T-helper 2 cell treated with Interferon-gamma antibody and Interleukin-4, amounts not matched to agents 5 μg/mL and 100 μg/mL, for 36 hours (primary cell): ENCODE results near the gene PIGBOS1.
"Not testable (repeated sequence)": the region's sequence is repeated elsewhere in the genome, so short reads cannot be mapped to it uniquely, and the experiment has no call there.

Source experiments
- DNase-seq: peaks from one replicate; pipeline ENCODE4 v3.0.0; 2021; ENCODE audit warnings: low spot score
- H3K27ac Mint-ChIP-seq: one replicate; pipeline ENCODE4 v1.8.0; 2021; ENCODE audit warnings: mild to moderate bottlenecking, mixed read lengths
- H3K27me3 Mint-ChIP-seq: one replicate; pipeline ENCODE4 v1.8.0; 2021; ENCODE audit warnings: low read depth, mixed read lengths
- H3K36me3 Mint-ChIP-seq: one replicate; pipeline ENCODE4 v1.8.0; 2021; ENCODE audit warnings: low read depth, mixed read lengths
- H3K4me1 Mint-ChIP-seq: one replicate; pipeline ENCODE4 v1.8.0; 2021; ENCODE audit warnings: low read depth, mixed read lengths
- H3K4me3 Mint-ChIP-seq: one replicate; pipeline ENCODE4 v1.8.0; 2022; ENCODE audit warnings: mild to moderate bottlenecking, moderate library complexity, mixed read lengths
- H3K9me3 Mint-ChIP-seq: one replicate; pipeline ENCODE4 v1.8.0; 2021; ENCODE audit warnings: mixed read lengths

The PIGBOS1 gene

GRCh38 chr15:55334997-55335396 lies 16.1 kb upstream of the PIGBOS1 start:
- Mint-ChIP-seq H3K4me1 (no peaks in the 10 kb centered on the region), H3K27me3 (no peaks in the 10 kb centered on the region), H3K4me3 (no peak overlapping the region), H3K36me3 (peaks cover 48% of the 10 kb centered on the region), H3K27ac (no peak overlapping the region), H3K9me3 (no peaks in the 10 kb centered on the region)
- no peak for DNase-seq

GRCh38 chr15:55334371-55334770 lies 15.4 kb upstream of the PIGBOS1 start:
- Mint-ChIP-seq H3K27me3 (no peaks in the 10 kb centered on the region), H3K4me3 (no peak overlapping the region), H3K9me3 (no peaks in the 10 kb centered on the region), H3K27ac (no peak overlapping the region), H3K4me1 (no peaks in the 10 kb centered on the region), H3K36me3 (peaks cover 44% of the 10 kb centered on the region)
- no peak for DNase-seq

DNA sequence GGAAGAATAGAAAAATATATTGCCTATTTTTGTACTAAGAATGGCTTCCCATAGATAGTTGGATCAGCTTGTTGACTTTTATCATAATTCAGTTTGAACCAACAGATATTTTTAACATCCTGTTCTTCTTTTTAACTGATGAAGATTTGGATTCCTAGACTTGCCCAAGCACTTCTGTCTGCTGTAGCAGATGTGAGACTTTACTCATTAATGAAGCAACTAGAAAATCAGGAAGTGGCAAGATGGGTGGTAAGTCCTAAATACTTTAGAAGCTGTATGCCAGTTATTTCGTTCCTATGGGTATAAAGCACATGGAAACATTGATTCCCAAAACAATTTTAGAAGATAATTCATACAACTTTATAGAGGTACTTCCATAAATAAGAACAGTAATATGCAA lies 8.5 kb upstream of the PIGBOS1 start:
- DNase-seq = no peak
- Mint-ChIP-seq H3K4me3 (no peak overlapping the region), H3K9me3 (no peaks in the 10 kb centered on the region), H3K36me3 (peaks cover 33% of the 10 kb centered on the region), H3K4me1 (peaks cover 8% of the 10 kb centered on the region), H3K27me3 (no peaks in the 10 kb centered on the region), H3K27ac (no peak overlapping the region)

DNA sequence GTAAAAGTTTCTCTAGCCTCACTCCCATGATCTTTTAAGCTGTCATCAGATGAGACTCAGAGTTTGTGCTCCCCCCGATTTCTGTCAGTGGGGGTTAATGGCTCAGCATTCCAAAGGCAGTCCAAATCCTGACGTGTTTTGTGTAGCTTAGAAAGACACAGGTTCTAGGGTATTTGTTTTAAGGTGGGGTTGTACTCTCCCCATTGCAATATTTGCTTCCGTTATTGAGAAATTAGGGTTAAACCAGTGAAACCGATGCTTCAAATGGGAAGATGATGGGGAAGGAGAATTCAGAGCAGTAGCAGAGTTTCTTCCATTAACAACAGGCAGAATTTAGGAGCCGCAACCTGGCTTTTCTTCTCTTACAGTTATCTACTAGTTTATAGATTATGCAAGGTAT lies 3.5 kb upstream of the PIGBOS1 start:
- Mint-ChIP-seq H3K4me3 (peak overlapping the region; percentile 2), H3K27me3 (no peaks in the 10 kb centered on the region), H3K36me3 (peaks cover 28% of the 10 kb centered on the region), H3K4me1 (peaks cover 29% of the 10 kb centered on the region), H3K27ac (no peak overlapping the region), H3K9me3 (no peaks in the 10 kb centered on the region)
- DNase-seq = no peak

DNA sequence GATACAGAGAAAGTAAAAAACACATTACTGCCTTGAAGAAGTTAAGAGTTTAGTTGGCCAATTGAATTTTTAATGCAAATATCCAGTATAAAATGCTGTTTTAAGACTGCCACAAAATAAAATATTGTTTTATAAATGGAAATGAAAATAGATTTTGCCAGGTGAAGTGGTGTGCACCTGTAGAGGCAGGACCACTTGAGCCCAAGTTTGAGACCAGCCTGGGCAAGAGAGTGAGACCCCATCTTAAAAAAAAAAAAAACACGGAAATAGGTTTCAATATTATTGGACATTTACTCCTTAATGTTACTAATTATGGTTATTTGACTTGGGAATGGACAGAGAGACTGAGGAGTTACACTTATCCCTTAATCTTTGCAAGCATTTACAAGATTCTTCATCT lies 2.0 kb upstream of the PIGBOS1 start:
- Mint-ChIP-seq H3K36me3 (peaks cover 32% of the 10 kb centered on the region), H3K27ac (no peak overlapping the region), H3K9me3 (no peaks in the 10 kb centered on the region), H3K4me3 (peak overlapping the region; percentile 18), H3K27me3 (no peaks in the 10 kb centered on the region), H3K4me1 (peaks cover 33% of the 10 kb centered on the region)
- DNase-seq = no peak

- peaks cover 36% of the 10 kb centered on the region for H3K36me3 Mint-ChIP-seq
- peak overlapping the region; percentile 78 for H3K4me3 Mint-ChIP-seq
- no peaks in the 10 kb centered on the region for H3K9me3 Mint-ChIP-seq
- peaks cover 39% of the 10 kb centered on the region for H3K4me1 Mint-ChIP-seq
- DNase-seq = no peak
- no peaks in the 10 kb centered on the region for H3K27me3 Mint-ChIP-seq
- peak overlapping the region; percentile 72 for H3K27ac Mint-ChIP-seq
These were observed 1.3 kb upstream of the PIGBOS1 start for GRCh38 chr15:55320238-55320550.

- Mint-ChIP-seq H3K4me3 (peak overlapping the region; percentile 100), H3K36me3 (peaks cover 41% of the 10 kb centered on the region), H3K27me3 (no peaks in the 10 kb centered on the region), H3K27ac (peak overlapping the region; percentile 99), H3K9me3 (no peaks in the 10 kb centered on the region), H3K4me1 (peaks cover 44% of the 10 kb centered on the region)
- no peak for DNase-seq
These were observed 764 bp upstream of the PIGBOS1 start for GRCh38 chr15:55319537-55320237.

GRCh38 chr15:55302801-55303200 lies 16.1 kb downstream of the PIGBOS1 start:
- not testable (repeated sequence) for H3K9me3 Mint-ChIP-seq, H3K27me3 Mint-ChIP-seq, DNase-seq, H3K27ac Mint-ChIP-seq, H3K4me1 Mint-ChIP-seq, H3K4me3 Mint-ChIP-seq
- H3K36me3 Mint-ChIP-seq = peaks cover 23% of the 10 kb centered on the region

DNA sequence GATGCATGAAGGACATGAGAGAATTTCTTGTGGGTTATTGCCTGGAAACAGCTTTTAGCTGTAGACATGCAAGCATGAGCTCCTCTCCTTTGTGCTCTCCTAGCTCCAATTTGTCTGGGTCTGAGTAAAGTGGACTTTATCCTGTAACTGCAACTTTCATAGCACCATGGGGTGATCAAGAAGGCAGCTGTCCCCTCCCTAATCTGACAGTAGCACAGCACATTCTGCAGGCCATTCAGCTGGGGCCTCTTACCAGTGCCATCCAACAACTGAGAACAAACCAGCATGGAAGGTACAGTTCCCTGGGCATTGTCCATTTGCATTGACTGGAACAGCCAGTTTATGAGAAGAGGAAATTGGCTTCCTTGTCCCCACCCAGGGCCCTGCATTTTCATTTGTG lies 21.6 kb downstream of the PIGBOS1 start:
- H3K4me1 Mint-ChIP-seq = no peaks in the 10 kb centered on the region
- H3K9me3 Mint-ChIP-seq = no peaks in the 10 kb centered on the region
- H3K27me3 Mint-ChIP-seq = no peaks in the 10 kb centered on the region
- H3K4me3 Mint-ChIP-seq = no peak overlapping the region
- H3K36me3 Mint-ChIP-seq = peaks cover 1% of the 10 kb centered on the region
- H3K27ac Mint-ChIP-seq = no peak overlapping the region
- no peak for DNase-seq

DNA sequence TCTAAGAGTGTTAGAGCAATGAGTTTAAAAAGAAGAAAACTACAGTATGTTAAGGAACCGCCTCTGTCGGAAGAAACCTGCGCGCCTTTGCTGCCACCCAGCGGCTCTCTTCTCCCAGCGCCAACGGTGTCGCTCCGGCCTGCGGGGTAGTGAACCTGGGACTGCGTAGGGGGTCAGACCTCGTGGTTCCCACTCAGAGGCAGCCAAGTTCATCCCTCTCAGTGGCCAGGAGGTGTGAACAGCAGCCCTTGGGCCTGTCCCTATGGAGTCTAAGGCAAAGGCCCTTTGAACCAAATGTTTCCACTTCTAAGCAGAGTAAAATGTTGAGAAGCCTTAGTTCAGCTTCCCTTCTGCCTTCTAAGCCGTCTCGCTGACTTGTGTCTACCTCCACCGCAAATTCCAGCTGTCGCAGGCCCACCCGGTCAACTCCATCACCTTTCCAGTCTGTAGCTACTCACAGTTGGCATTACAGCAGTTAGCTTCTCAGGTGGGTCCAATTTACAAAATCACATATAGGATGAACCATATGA lies 28.3 kb downstream of the PIGBOS1 start:
- peak; percentile 81 for DNase-seq
- peak overlapping the region; percentile 87 for H3K27ac Mint-ChIP-seq
- H3K4me3 Mint-ChIP-seq = peak overlapping the region; percentile 81
- H3K36me3 Mint-ChIP-seq = peaks cover 25% of the 10 kb centered on the region
- H3K4me1 Mint-ChIP-seq = peaks cover 20% of the 10 kb centered on the region
- no peaks in the 10 kb centered on the region for H3K27me3 Mint-ChIP-seq
- H3K9me3 Mint-ChIP-seq = no peaks in the 10 kb centered on the region

DNA sequence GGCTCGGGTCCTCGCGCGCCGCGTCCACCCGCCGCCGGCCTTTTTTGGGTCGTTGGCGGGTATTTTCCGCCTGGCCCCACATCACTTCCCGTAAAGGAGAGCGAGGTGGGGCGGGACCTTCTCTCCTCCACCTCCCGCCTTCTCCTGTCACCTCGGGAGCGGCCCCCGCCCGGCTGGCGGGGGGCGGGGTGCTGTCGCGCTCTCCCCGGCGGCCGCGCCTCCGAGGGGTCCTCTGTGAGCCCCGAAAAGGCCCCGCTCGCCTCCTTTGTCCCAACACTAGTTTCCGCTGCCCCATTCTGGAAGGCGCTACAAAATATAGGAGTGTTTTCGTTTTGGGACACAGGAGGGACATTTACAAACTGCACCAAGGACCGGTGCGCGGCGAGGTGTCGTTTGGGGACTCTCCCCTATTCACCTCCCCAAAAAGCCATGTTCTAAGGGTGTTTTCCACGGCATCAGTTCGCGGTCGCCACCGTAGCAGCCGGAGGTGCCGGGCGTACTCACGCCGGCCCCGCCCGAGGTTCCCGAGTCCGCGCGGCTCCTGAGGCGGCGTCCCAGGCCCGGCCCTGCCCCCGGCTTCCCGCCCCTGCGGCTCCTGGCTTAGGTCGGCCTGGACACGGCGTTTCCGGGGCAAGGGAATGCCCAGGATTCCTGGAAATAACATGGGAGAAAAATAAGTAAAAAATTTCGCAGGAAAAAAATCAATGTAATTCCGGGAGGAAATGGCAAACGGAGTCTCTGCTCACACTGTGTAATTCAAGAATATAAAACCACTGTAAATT lies 29.0 kb downstream of the PIGBOS1 start, which contains the start of gene RAB27A:
RAB27A (minus strand) TSS at position 68 of the 782 bp plus-strand sequence. CDS start 54,879 bp downstream, outside the sequence.
- Mint-ChIP-seq H3K9me3 (no peaks in the 10 kb centered on the region), H3K36me3 (peaks cover 29% of the 10 kb centered on the region), H3K4me1 (peaks cover 25% of the 10 kb centered on the region), H3K27me3 (no peaks in the 10 kb centered on the region), H3K4me3 (peak within 1 kb of the TSS; percentile 88), H3K27ac (peak within 1 kb of the TSS; percentile 92)
- DNase-seq = peak; percentile 84

DNA sequence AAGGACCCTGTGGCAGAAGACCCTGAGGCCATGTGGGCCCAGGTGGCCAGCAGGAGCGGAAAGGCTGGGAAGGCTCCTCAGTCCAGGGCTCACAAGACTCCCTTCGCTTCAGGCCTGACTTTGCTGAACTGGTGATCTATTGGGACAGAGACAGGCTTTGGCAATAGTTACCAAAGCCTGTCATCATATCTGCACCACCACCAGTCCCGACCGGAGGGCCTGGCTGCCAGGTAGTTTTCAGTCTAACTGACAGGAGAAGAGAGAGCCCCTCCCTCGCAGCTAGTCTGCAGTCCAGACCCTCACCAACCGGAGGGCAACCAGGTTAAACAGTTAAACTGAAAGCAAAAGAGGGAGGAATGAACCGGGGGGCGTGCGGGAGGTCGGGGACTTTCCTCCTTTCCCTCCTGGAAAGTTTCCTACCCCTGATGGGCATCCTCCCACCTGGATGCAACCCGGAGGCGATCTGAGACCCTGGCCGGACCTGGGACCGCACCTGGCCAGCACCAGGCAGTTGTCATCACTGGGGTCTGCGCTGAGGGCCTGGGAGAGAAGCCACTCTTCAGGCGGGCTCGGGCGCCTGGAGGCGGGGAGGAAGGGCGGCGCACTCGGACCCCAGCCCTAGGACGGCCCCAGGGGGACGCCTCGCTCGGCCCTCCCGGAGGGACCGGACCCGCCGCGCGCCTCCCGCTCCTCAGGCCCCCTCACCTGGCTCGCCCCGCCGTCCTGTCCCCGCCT lies 29.7 kb downstream of the PIGBOS1 start:
- H3K27me3 Mint-ChIP-seq = no peaks in the 10 kb centered on the region
- DNase-seq = peak; percentile 20
- H3K27ac Mint-ChIP-seq = peak overlapping the region; percentile 92
- H3K9me3 Mint-ChIP-seq = no peaks in the 10 kb centered on the region
- H3K4me1 Mint-ChIP-seq = peaks cover 30% of the 10 kb centered on the region
- peaks cover 35% of the 10 kb centered on the region for H3K36me3 Mint-ChIP-seq
- peak overlapping the region; percentile 88 for H3K4me3 Mint-ChIP-seq

DNA sequence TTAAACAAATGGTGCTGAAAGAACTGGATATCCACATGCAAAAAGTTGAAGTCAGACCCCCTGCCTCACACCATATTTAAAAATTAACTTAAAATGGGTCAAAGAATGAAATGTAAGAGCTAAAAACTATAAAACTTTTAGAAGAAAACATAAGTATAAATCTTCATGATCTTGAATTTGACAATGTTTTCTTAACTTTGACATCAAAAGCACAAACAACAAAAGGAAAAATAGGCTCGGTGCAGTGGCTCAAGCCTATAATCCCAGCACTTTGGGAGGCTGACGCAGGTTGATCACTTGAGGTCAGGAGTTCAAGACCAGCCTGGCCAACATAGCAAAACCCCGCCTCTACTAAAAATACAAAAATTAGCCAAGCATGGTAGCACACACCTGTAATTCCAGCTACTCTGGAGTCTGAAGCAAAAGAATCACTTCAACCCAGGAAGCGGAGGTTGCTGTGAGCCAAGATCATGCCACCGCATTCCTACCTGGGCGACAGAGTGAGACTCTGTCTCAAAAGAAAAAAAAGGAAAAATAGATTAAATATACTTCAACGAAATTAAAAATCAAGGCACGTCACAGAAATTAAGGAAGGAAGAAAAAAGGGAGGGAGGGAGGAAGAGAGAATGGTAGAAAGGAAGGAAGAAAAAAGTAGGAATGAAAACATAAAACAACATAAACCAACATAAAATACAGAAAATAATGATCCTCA lies 30.8 kb downstream of the PIGBOS1 start:
- Mint-ChIP-seq H3K36me3 (peaks cover 38% of the 10 kb centered on the region), H3K4me3 (peak overlapping the region; percentile 88), H3K4me1 (peaks cover 38% of the 10 kb centered on the region), H3K27me3 (no peaks in the 10 kb centered on the region), H3K9me3 (no peaks in the 10 kb centered on the region), H3K27ac (peak overlapping the region; percentile 92)
- no peak for DNase-seq
